ENCODE data around the gene RPL18. TPM values are rescaled to one million over a fixed set of nuclear protein-coding genes. Genes with fewer than 3 reads are reported as not detected.
"Not testable (repeated sequence)": the region's sequence is repeated elsewhere in the genome, so short reads cannot be mapped to it uniquely, and the experiment has no call there.

RPL18 gene
- total and polyA plus RNA-seq, 4 donors = 276 to 830 (median 586) TPM

GRCh38 chr19:48659768-48660167 is 40.8 kb upstream of the RPL18 start:
- TF ChIP-seq TAF1 (conservative IDR thresholded peaks at IDR 0.05) (no peak), RXRA (IDR thresholded peaks at IDR 0.05) (no peak), RAD21 (IDR thresholded peaks at IDR 0.05) (no peak)
- TF ChIP-seq, protein P1, sequence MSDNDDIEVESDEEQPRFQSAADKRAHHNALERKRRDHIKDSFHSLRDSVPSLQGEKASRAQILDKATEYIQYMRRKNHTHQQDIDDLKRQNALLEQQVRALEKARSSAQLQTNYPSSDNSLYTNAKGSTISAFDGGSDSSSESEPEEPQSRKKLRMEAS (IDR thresholded peaks at IDR 0.05) = no peak
- DNase-seq (ENCODE audit: low spot score) = no peak
- H3K27me3 ChIP-seq (ENCODE audit: control insufficient read depth in 4 of 4, insufficient read depth in 4 of 4, low read length in 3 of 4) = no peaks in the 10 kb centered on the region
- no peak overlapping the region for H3K27ac ChIP-seq (ENCODE audit: low read depth in 1 of 2, low read length in 2 of 2)
- WGBS = 77% methylated on average over 5 of the region's 5 CpGs
- no peak overlapping the region for H3K4me3 ChIP-seq (ENCODE audit: low read depth in 1 of 3, low read length in 3 of 3)
- H3K9ac ChIP-seq (ENCODE audit: low read depth in 1 of 2, low read length in 2 of 2) = no peak overlapping the region
- no peaks in the 10 kb centered on the region for H3K9me3 ChIP-seq (ENCODE audit: control insufficient read depth in 4 of 4, low read length in 3 of 4)
- no peaks in the 10 kb centered on the region for H3K36me3 ChIP-seq (ENCODE audit: control insufficient read depth in 4 of 4, insufficient read depth in 3 of 4, low read depth in 1 of 4, low read length in 3 of 4)
- peaks cover 0 to 2% (median 0%) of the 10 kb centered on the region in 4 donors for H3K4me1 ChIP-seq (ENCODE audit: control insufficient read depth in 4 of 4, insufficient read depth in 4 of 4, low read length in 3 of 4)

DNA sequence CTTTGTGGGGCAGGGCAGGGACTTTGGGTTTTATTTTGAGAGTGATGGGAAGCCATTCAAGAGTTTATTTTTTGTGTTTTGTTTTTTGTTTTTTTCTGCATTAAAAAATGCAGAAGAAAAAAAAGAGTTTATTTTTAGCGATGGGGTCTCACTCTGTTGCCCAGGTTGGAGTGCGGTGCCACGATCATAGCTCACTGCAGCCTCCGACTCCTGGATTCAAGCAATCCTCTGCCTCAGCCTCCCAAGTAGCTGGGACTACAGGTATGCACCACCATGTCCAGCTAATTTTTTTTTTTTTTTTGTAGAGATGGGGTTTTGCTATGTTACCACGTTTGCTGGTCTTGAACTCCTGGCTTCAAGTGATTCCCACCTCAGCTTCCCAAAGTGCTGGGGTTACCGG is 39.5 kb upstream of the RPL18 start:
- no peak overlapping the region for H3K27ac ChIP-seq (ENCODE audit: low read depth in 1 of 2, low read length in 2 of 2)
- 92% methylated on average over 6 of the region's 6 CpGs for WGBS
- no peaks in the 10 kb centered on the region for H3K27me3 ChIP-seq (ENCODE audit: control insufficient read depth in 4 of 4, insufficient read depth in 4 of 4, low read length in 3 of 4)
- H3K9me3 ChIP-seq (ENCODE audit: control insufficient read depth in 4 of 4, low read length in 3 of 4) = no peaks in the 10 kb centered on the region
- TF ChIP-seq FOXA1 (IDR thresholded peaks at IDR 0.05) (no peak), HNF4G (IDR thresholded peaks at IDR 0.05) (no peak), FOXA2 (IDR thresholded peaks at IDR 0.05) (no peak), GABPA (IDR thresholded peaks at IDR 0.05 in 1 of 2, conservative IDR thresholded peaks at IDR 0.05 in 1 of 2) (no peak), EGR1 (IDR thresholded peaks at IDR 0.05; ENCODE audit: low read depth in 2 of 2) (no peak)
- TF ChIP-seq, protein P2, sequence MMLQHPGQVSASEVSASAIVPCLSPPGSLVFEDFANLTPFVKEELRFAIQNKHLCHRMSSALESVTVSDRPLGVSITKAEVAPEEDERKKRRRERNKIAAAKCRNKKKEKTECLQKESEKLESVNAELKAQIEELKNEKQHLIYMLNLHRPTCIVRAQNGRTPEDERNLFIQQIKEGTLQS (IDR thresholded peaks at IDR 0.05) = no peak
- TF ChIP-seq, protein P3, sequence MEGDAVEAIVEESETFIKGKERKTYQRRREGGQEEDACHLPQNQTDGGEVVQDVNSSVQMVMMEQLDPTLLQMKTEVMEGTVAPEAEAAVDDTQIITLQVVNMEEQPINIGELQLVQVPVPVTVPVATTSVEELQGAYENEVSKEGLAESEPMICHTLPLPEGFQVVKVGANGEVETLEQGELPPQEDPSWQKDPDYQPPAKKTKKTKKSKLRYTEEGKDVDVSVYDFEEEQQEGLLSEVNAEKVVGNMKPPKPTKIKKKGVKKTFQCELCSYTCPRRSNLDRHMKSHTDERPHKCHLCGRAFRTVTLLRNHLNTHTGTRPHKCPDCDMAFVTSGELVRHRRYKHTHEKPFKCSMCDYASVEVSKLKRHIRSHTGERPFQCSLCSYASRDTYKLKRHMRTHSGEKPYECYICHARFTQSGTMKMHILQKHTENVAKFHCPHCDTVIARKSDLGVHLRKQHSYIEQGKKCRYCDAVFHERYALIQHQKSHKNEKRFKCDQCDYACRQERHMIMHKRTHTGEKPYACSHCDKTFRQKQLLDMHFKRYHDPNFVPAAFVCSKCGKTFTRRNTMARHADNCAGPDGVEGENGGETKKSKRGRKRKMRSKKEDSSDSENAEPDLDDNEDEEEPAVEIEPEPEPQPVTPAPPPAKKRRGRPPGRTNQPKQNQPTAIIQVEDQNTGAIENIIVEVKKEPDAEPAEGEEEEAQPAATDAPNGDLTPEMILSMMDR (IDR thresholded peaks at IDR 0.05; ENCODE audit: low read depth, low read length, missing input control) = no peak
- no peak overlapping the region for H3K9ac ChIP-seq (ENCODE audit: low read depth in 1 of 2, low read length in 2 of 2)
- no peaks in the 10 kb centered on the region for H3K36me3 ChIP-seq (ENCODE audit: control insufficient read depth in 4 of 4, insufficient read depth in 3 of 4, low read depth in 1 of 4, low read length in 3 of 4)
- no peak for DNase-seq (ENCODE audit: low spot score)
- no peak overlapping the region for H3K4me3 ChIP-seq (ENCODE audit: low read depth in 1 of 3, low read length in 3 of 3)
- peaks cover 0 to 2% (median 0%) of the 10 kb centered on the region in 4 donors for H3K4me1 ChIP-seq (ENCODE audit: control insufficient read depth in 4 of 4, insufficient read depth in 4 of 4, low read length in 3 of 4)

DNA sequence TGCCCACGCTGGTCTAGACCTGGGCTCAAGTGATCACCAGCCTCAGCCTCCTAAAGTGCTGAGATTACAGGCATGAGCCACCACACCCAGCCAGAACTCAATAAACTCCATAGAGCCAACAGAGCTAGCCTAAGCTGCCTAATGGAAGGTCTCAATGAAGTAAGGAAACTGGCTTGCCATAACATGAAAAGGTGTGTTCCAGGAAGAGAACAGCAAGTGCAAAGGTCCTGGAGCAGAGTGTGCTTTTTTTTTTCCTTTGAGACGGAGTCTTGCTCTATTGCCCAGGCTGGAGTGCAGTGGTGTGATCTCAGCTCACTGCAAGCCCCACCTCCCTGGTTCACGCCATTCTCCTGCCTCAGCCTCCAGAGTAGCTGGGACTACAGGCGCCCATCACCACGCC is 38.9 kb upstream of the RPL18 start:
- H3K4me1 ChIP-seq (ENCODE audit: control insufficient read depth in 4 of 4, insufficient read depth in 4 of 4, low read length in 3 of 4); H3K27me3 ChIP-seq (ENCODE audit: control insufficient read depth in 4 of 4, insufficient read depth in 4 of 4, low read length in 3 of 4); H3K4me3 ChIP-seq (ENCODE audit: low read depth in 1 of 3, low read length in 3 of 3); H3K27ac ChIP-seq (ENCODE audit: low read depth in 1 of 2, low read length in 2 of 2); H3K9ac ChIP-seq (ENCODE audit: low read depth in 1 of 2, low read length in 2 of 2); H3K9me3 ChIP-seq (ENCODE audit: control insufficient read depth in 4 of 4, low read length in 3 of 4); DNase-seq (ENCODE audit: low spot score); H3K36me3 ChIP-seq (ENCODE audit: control insufficient read depth in 4 of 4, insufficient read depth in 3 of 4, low read depth in 1 of 4, low read length in 3 of 4): not testable (repeated sequence)
- 93% methylated on average over 5 of the region's 5 CpGs for WGBS

DNA sequence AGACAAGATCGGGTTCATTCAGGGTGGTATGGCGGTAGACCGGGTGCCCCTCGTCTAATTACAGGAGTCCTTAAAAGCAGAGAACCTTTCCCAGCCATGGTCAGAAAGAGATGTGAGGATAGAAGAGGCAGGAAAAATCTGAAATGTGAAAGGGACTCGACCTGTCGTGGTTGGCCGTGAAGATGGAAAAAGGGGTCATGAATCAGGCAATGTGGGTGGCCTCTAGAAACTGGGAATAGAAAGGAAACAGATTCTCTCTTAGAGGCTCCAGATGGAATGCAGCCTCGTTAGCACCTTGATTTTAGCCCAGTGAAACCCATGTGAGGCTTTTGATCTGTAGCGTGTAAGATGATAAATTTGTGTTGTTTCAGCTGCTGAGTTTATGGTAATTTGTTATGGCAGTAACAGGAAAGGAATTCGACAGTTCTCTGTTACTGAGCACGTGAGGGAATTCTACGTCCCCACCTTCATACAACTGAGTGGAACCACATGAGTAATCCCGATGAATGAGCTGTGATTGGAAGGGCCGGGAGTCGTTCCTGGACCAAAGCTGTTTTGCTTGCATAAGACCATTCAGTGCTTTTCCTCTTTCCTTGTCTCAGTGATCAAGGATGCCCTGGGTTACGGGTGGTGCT is 38.0 kb upstream of the RPL18 start:
- no peak for DNase-seq (ENCODE audit: low spot score)
- peaks cover 0 to 2% (median 0%) of the 10 kb centered on the region in 4 donors for H3K4me1 ChIP-seq (ENCODE audit: control insufficient read depth in 4 of 4, insufficient read depth in 4 of 4, low read length in 3 of 4)
- TF ChIP-seq, protein P4, sequence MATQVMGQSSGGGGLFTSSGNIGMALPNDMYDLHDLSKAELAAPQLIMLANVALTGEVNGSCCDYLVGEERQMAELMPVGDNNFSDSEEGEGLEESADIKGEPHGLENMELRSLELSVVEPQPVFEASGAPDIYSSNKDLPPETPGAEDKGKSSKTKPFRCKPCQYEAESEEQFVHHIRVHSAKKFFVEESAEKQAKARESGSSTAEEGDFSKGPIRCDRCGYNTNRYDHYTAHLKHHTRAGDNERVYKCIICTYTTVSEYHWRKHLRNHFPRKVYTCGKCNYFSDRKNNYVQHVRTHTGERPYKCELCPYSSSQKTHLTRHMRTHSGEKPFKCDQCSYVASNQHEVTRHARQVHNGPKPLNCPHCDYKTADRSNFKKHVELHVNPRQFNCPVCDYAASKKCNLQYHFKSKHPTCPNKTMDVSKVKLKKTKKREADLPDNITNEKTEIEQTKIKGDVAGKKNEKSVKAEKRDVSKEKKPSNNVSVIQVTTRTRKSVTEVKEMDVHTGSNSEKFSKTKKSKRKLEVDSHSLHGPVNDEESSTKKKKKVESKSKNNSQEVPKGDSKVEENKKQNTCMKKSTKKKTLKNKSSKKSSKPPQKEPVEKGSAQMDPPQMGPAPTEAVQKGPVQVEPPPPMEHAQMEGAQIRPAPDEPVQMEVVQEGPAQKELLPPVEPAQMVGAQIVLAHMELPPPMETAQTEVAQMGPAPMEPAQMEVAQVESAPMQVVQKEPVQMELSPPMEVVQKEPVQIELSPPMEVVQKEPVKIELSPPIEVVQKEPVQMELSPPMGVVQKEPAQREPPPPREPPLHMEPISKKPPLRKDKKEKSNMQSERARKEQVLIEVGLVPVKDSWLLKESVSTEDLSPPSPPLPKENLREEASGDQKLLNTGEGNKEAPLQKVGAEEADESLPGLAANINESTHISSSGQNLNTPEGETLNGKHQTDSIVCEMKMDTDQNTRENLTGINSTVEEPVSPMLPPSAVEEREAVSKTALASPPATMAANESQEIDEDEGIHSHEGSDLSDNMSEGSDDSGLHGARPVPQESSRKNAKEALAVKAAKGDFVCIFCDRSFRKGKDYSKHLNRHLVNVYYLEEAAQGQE (IDR thresholded peaks at IDR 0.05) = no peak
- no peak for TF ChIP-seq SP1 (IDR thresholded peaks at IDR 0.05)
- TF ChIP-seq, protein P3 (IDR thresholded peaks at IDR 0.05; ENCODE audit: low read depth, low read length, missing input control) = no peak
- TF ChIP-seq NR2F2 (IDR thresholded peaks at IDR 0.05) = no peak
- no peak for TF ChIP-seq JUND (IDR thresholded peaks at IDR 0.05)
- no peak for TF ChIP-seq TAF1 (conservative IDR thresholded peaks at IDR 0.05)
- TF ChIP-seq YY1 (IDR thresholded peaks at IDR 0.05) = no peak

More for the DNA sequence above, 38.0 kb upstream of the RPL18 start:
- H3K9me3 ChIP-seq (ENCODE audit: control insufficient read depth in 4 of 4, low read length in 3 of 4) = no peaks in the 10 kb centered on the region
- WGBS = 51% methylated on average over 16 of the region's 16 CpGs
- no peak overlapping the region for H3K27ac ChIP-seq (ENCODE audit: low read depth in 1 of 2, low read length in 2 of 2)
- H3K36me3 ChIP-seq (ENCODE audit: control insufficient read depth in 4 of 4, insufficient read depth in 3 of 4, low read depth in 1 of 4, low read length in 3 of 4) = no peaks in the 10 kb centered on the region
- no peaks in the 10 kb centered on the region for H3K27me3 ChIP-seq (ENCODE audit: control insufficient read depth in 4 of 4, insufficient read depth in 4 of 4, low read length in 3 of 4)
- H3K9ac ChIP-seq (ENCODE audit: low read depth in 1 of 2, low read length in 2 of 2) = no peak overlapping the region
- H3K4me3 ChIP-seq (ENCODE audit: low read depth in 1 of 3, low read length in 3 of 3) = no peak overlapping the region
